Measurements from ENCODE around the gene LRRC46.

The LRRC46 gene

GRCh38 chr17:47850373-47850691 lies 18.9 kb downstream of the LRRC46 start:
- Histone ChIP-seq H3K27me3 (ENCODE audit: control insufficient read depth, insufficient read depth, low read length) (peaks cover 93% of the 10 kb centered on the region), H3K9me3 (ENCODE audit: control insufficient read depth, low read length) (no peaks in the 10 kb centered on the region), H3K4me1 (ENCODE audit: control insufficient read depth, insufficient read depth, low read length) (peaks cover 24% of the 10 kb centered on the region), H3K9ac (ENCODE audit: low read length) (peak overlapping the region; percentile 45), H3K4me3 (ENCODE audit: low read length) (no peak overlapping the region), H3K36me3 (ENCODE audit: control insufficient read depth, insufficient read depth, low read length) (no peaks in the 10 kb centered on the region)

- Histone ChIP-seq H3K36me3 (ENCODE audit: control insufficient read depth, insufficient read depth, low read length) (no peaks in the 10 kb centered on the region), H3K9me3 (ENCODE audit: control insufficient read depth, low read length) (no peaks in the 10 kb centered on the region), H3K4me1 (ENCODE audit: control insufficient read depth, insufficient read depth, low read length) (peaks cover 24% of the 10 kb centered on the region), H3K4me3 (ENCODE audit: low read length) (no peak within 1 kb of the TSS), H3K9ac (ENCODE audit: low read length) (peak within 1 kb of the TSS; percentile 45), H3K27me3 (ENCODE audit: control insufficient read depth, insufficient read depth, low read length) (peaks cover 96% of the 10 kb centered on the region)
These were observed 19.5 kb downstream of the LRRC46 start, which contains the start of gene SP6 for GRCh38 chr17:47850692-47851573. Gene SP6, minus strand, starts transcription at chr17:47851163. Its CDS starts 2,734 bp downstream, at chr17:47848429.

DNA sequence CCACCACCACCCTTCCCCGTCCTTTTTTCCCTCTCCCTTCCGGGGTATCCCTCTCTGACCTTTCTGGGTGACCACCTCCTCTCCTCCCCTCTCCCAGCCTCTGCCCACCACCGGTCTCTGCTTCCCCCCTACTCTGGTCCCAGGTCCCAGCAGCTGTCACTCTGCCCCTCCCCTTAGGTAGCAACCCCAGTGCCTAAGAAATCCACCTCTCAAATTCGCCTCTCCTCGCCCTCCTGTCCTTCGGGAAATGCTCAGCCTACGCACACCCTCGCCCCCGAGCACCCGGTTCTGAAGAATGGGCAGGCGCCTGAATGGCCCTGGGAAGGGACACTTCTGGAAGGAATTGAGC lies 20.3 kb downstream of the LRRC46 start:
- no peak overlapping the region for H3K4me3 ChIP-seq (ENCODE audit: low read length)
- H3K4me1 ChIP-seq (ENCODE audit: control insufficient read depth, insufficient read depth, low read length): peaks cover 24% of the 10 kb centered on the region
- H3K27me3 ChIP-seq (ENCODE audit: control insufficient read depth, insufficient read depth, low read length): peaks cover 96% of the 10 kb centered on the region

GRCh38 chr17:47852113-47852949 lies 20.9 kb downstream of the LRRC46 start:
- H3K27me3 ChIP-seq (ENCODE audit: control insufficient read depth, insufficient read depth, low read length): peaks cover 95% of the 10 kb centered on the region
- no peak overlapping the region for H3K4me3 ChIP-seq (ENCODE audit: low read length)

More for the DNA sequence above, 20.3 kb downstream of the LRRC46 start:
- no peaks in the 10 kb centered on the region for H3K9me3 ChIP-seq (ENCODE audit: control insufficient read depth, low read length)
- no peaks in the 10 kb centered on the region for H3K36me3 ChIP-seq (ENCODE audit: control insufficient read depth, insufficient read depth, low read length)
- no peak overlapping the region for H3K9ac ChIP-seq (ENCODE audit: low read length)

DNA sequence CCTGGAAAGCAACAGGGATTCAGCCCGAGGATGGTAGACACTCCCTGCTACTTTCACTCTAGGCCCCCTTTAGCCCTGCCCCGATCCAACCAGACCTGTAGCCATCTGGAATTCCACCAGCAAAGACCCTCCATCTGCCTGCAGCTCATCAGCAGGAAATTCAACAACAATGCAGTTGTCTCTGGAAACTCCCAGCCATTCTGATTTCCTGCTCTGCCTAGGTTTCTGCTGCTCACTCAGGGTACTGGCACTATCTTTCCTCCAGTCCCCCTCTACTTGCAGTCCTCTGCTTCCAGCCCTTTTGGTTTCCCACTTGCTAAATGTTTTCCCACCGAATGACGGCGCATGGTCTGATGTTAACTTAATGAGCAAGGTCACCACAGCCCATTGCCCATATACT lies 22.1 kb downstream of the LRRC46 start:
- Histone ChIP-seq H3K9ac (ENCODE audit: low read length) (no peak overlapping the region), H3K27me3 (ENCODE audit: control insufficient read depth, insufficient read depth, low read length) (peaks cover 85% of the 10 kb centered on the region), H3K4me1 (ENCODE audit: control insufficient read depth, insufficient read depth, low read length) (peaks cover 12% of the 10 kb centered on the region), H3K36me3 (ENCODE audit: control insufficient read depth, insufficient read depth, low read length) (no peaks in the 10 kb centered on the region), H3K9me3 (ENCODE audit: control insufficient read depth, low read length) (no peaks in the 10 kb centered on the region), H3K4me3 (ENCODE audit: low read length) (no peak overlapping the region)

More at GRCh38 chr17:47852113-47852949, 20.9 kb downstream of the LRRC46 start:
- Histone ChIP-seq H3K9me3 (ENCODE audit: control insufficient read depth, low read length) (no peaks in the 10 kb centered on the region), H3K9ac (ENCODE audit: low read length) (no peak overlapping the region), H3K4me1 (ENCODE audit: control insufficient read depth, insufficient read depth, low read length) (peaks cover 20% of the 10 kb centered on the region), H3K36me3 (ENCODE audit: control insufficient read depth, insufficient read depth, low read length) (no peaks in the 10 kb centered on the region)

DNA sequence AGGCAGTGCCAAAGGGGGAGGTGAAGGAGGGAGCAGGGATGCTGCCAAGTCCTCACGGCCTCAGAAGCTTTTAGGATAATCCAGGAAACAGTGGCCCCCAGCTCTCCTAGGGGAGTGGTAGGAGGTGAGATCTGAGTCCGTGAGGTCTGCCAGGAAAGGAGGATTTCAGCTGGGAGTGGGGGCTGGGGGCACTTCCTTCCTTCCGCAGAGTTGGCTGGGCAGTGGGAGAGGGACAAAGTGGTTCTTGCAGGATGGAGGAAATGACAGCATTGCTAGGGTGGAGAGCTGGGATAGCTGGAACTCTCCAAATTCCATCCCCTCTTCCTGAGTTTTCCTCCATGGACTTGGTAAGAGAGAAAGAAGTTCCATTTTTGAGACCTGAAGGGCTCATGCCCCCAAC lies 24.3 kb downstream of the LRRC46 start:
- H3K4me3 ChIP-seq (ENCODE audit: low read length): no peak overlapping the region
- H3K27me3 ChIP-seq (ENCODE audit: control insufficient read depth, insufficient read depth, low read length): peaks cover 72% of the 10 kb centered on the region

GRCh38 chr17:47856830-47857229 lies 25.4 kb downstream of the LRRC46 start:
- Histone ChIP-seq H3K4me3 (ENCODE audit: low read length) (no peak overlapping the region), H3K9ac (ENCODE audit: low read length) (no peak overlapping the region), H3K4me1 (ENCODE audit: control insufficient read depth, insufficient read depth, low read length) (peaks cover 3% of the 10 kb centered on the region), H3K36me3 (ENCODE audit: control insufficient read depth, insufficient read depth, low read length) (no peaks in the 10 kb centered on the region), H3K9me3 (ENCODE audit: control insufficient read depth, low read length) (no peaks in the 10 kb centered on the region), H3K27me3 (ENCODE audit: control insufficient read depth, insufficient read depth, low read length) (peaks cover 63% of the 10 kb centered on the region)

More for the DNA sequence above, 24.3 kb downstream of the LRRC46 start:
- Histone ChIP-seq H3K9ac (ENCODE audit: low read length) (no peak overlapping the region), H3K36me3 (ENCODE audit: control insufficient read depth, insufficient read depth, low read length) (no peaks in the 10 kb centered on the region), H3K9me3 (ENCODE audit: control insufficient read depth, low read length) (no peaks in the 10 kb centered on the region), H3K4me1 (ENCODE audit: control insufficient read depth, insufficient read depth, low read length) (peaks cover 6% of the 10 kb centered on the region)

GRCh38 chr17:47857551-47858455 lies 26.3 kb downstream of the LRRC46 start:
- Histone ChIP-seq H3K27me3 (ENCODE audit: control insufficient read depth, insufficient read depth, low read length) (peaks cover 53% of the 10 kb centered on the region), H3K4me3 (ENCODE audit: low read length) (no peak overlapping the region), H3K9ac (ENCODE audit: low read length) (no peak overlapping the region), H3K9me3 (ENCODE audit: control insufficient read depth, low read length) (no peaks in the 10 kb centered on the region), H3K4me1 (ENCODE audit: control insufficient read depth, insufficient read depth, low read length) (no peaks in the 10 kb centered on the region), H3K36me3 (ENCODE audit: control insufficient read depth, insufficient read depth, low read length) (no peaks in the 10 kb centered on the region)

GRCh38 chr17:47860386-47860785 lies 28.9 kb downstream of the LRRC46 start:
- no peaks in the 10 kb centered on the region for H3K36me3 ChIP-seq (ENCODE audit: control insufficient read depth, insufficient read depth, low read length)
- peaks cover 35% of the 10 kb centered on the region for H3K27me3 ChIP-seq (ENCODE audit: control insufficient read depth, insufficient read depth, low read length)
- no peaks in the 10 kb centered on the region for H3K4me1 ChIP-seq (ENCODE audit: control insufficient read depth, insufficient read depth, low read length)
- no peak overlapping the region for H3K4me3 ChIP-seq (ENCODE audit: low read length)
- H3K9me3 ChIP-seq (ENCODE audit: control insufficient read depth, low read length): no peaks in the 10 kb centered on the region
- no peak overlapping the region for H3K9ac ChIP-seq (ENCODE audit: low read length)

GRCh38 chr17:47862621-47863440 lies 31.4 kb downstream of the LRRC46 start:
- Histone ChIP-seq H3K9me3 (ENCODE audit: control insufficient read depth, low read length) (no peaks in the 10 kb centered on the region), H3K4me3 (ENCODE audit: low read length) (no peak overlapping the region), H3K36me3 (ENCODE audit: control insufficient read depth, insufficient read depth, low read length) (no peaks in the 10 kb centered on the region), H3K27me3 (ENCODE audit: control insufficient read depth, insufficient read depth, low read length) (peaks cover 33% of the 10 kb centered on the region), H3K9ac (ENCODE audit: low read length) (no peak overlapping the region), H3K4me1 (ENCODE audit: control insufficient read depth, insufficient read depth, low read length) (no peaks in the 10 kb centered on the region)

DNA sequence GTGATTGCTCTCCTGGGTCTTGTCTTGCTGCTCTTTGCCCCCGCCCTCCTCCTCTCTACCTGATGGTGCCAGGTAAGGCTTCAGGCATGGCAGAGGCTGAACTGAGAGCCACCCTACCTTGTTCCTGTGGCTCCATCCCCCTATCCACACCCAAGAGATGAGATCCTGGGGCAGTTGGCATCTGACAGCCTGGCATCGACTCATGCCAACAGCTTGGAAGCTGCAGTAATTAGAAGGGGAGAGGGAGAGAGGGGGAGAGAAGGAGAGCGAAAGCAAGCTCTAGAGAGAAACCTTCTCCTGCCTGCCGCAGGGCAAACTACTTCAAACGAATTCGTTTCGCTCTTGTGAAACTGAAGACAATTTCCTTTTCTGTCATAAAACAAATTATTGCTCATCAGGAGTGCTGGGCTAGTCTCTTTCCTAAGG lies 33.3 kb downstream of the LRRC46 start:
- H3K4me3 ChIP-seq (ENCODE audit: low read length): no peak overlapping the region
- H3K9ac ChIP-seq (ENCODE audit: low read length): no peak overlapping the region
- H3K4me1 ChIP-seq (ENCODE audit: control insufficient read depth, insufficient read depth, low read length): no peaks in the 10 kb centered on the region
- no peaks in the 10 kb centered on the region for H3K9me3 ChIP-seq (ENCODE audit: control insufficient read depth, low read length)
- H3K36me3 ChIP-seq (ENCODE audit: control insufficient read depth, insufficient read depth, low read length): no peaks in the 10 kb centered on the region
- peaks cover 44% of the 10 kb centered on the region for H3K27me3 ChIP-seq (ENCODE audit: control insufficient read depth, insufficient read depth, low read length)
